Measurements from ENCODE around the gene CLOCK. TPM values are rescaled to one million over a fixed set of nuclear protein-coding genes. Genes with fewer than 3 reads are reported as not detected.

Gene CLOCK
- 3.5 to 5.9 TPM (median 5.5 TPM) in 5 replicates for total RNA-seq (2022; extraction: Qiagen RNA extraction)

GRCh38 chr4:55546756-55547465, at the start of gene CLOCK:
Gene CLOCK (minus strand): TSS chr4:55546909. CDS start chr4:55482785, 64,124 bp downstream.

GRCh38 chr4:55592014-55592413, 45.3 kb upstream of the CLOCK start, which contains the start of gene PDCL2:
Gene PDCL2 (minus strand): TSS chr4:55592245. CDS start chr4:55592109, 136 bp downstream.

GRCh38 chr4:55395529-55396307, 151.0 kb downstream of the CLOCK start, which contains the start of gene TMEM165:
Gene TMEM165 (plus strand): TSS chr4:55395957. CDS start chr4:55396190, 233 bp downstream.

Other genes with a start within 250 kb of the CLOCK start
- gene SRD5A3, start 200.7 kb downstream of the CLOCK start, total RNA-seq (2022; extraction: Qiagen RNA extraction): 5.9 to 12.6 TPM (median 11.3 TPM) in 5 replicates
- 50.7 to 62.8 TPM (median 55.3 TPM) in 5 replicates for gene TMEM165, start 151.0 kb downstream of the CLOCK start, total RNA-seq (2022; extraction: Qiagen RNA extraction)
- not detected in 5 replicates for gene PDCL2, start 45.3 kb upstream of the CLOCK start, total RNA-seq (2022; extraction: Qiagen RNA extraction)
- gene NMU, start 89.4 kb upstream of the CLOCK start, total RNA-seq (2022; extraction: Qiagen RNA extraction): 0.41 to 0.87 TPM (median 0.65 TPM) in 4 of 5 replicates, not detected in the other

All from A549 treated with Hydrocortisone at 1 μM for 4 hours (cell line).